ENCODE measurements around the gene PSD4. TPM values are rescaled to one million over a fixed set of nuclear protein-coding genes. Genes with fewer than 3 reads are reported as not detected.

The PSD4 gene
- total and polyA plus RNA-seq, 4 donors, result 20.9 to 48.1 (median 29.0) TPM

GRCh38 chr2:113131352-113132185 is 42.2 kb upstream of the PSD4 start:
- peaks cover 0 to 2% (median 0%) of the 10 kb centered on the region in 4 donors for H3K9me3 ChIP-seq (ENCODE audit: control insufficient read depth in 4 of 4, insufficient read depth in 3 of 4, low read length in 3 of 4)
- H3K4me1 ChIP-seq (ENCODE audit: control insufficient read depth in 5 of 5, insufficient read depth in 5 of 5, low read length in 5 of 5), result no peaks in the 10 kb centered on the region
- DNase-seq (no peak), ATAC-seq (ENCODE audit: insufficient read depth, low FRiP score) (no peak)
- no peak for TF ChIP-seq CTCF (IDR thresholded peaks at IDR 0.05; ENCODE audit: control extremely low read depth, extremely low read depth)
- no peak overlapping the region for H3K4me3 ChIP-seq
- H3K27ac ChIP-seq (ENCODE audit: low read depth in 1 of 2, low read length in 1 of 2), result no peak overlapping the region
- no peak overlapping the region for H3K9ac ChIP-seq (ENCODE audit: insufficient read depth in 1 of 2, low read length in 2 of 2)
- 79 to 95% methylated on average over 7 of the region's 7 CpGs for WGBS, 2 donors
- H3K36me3 ChIP-seq (ENCODE audit: control insufficient read depth in 4 of 4, insufficient read depth in 4 of 4, low read length in 4 of 4), result peaks cover 0 to 3% (median 0%) of the 10 kb centered on the region in 4 donors
- no peaks in the 10 kb centered on the region for H3K27me3 ChIP-seq (ENCODE audit: control insufficient read depth in 3 of 3, insufficient read depth in 3 of 3, low read length in 2 of 3)

- Histone ChIP-seq H3K27me3 (ENCODE audit: control insufficient read depth in 3 of 3, insufficient read depth in 3 of 3, low read length in 2 of 3) (no peaks in the 10 kb centered on the region), H3K4me1 (ENCODE audit: control insufficient read depth in 5 of 5, insufficient read depth in 5 of 5, low read length in 5 of 5) (no peaks in the 10 kb centered on the region), H3K27ac (ENCODE audit: low read depth in 1 of 2, low read length in 1 of 2) (no peak overlapping the region), H3K9ac (ENCODE audit: insufficient read depth in 1 of 2, low read length in 2 of 2) (no peak overlapping the region), H3K4me3 (no peak overlapping the region), H3K9me3 (ENCODE audit: control insufficient read depth in 4 of 4, insufficient read depth in 3 of 4, low read length in 3 of 4) (peaks cover 0 to 2% (median 0%) of the 10 kb centered on the region in 4 donors), H3K36me3 (ENCODE audit: control insufficient read depth in 4 of 4, insufficient read depth in 4 of 4, low read length in 4 of 4) (peaks cover 0 to 3% (median 0%) of the 10 kb centered on the region in 4 donors)
- TF ChIP-seq CTCF (IDR thresholded peaks at IDR 0.05; ENCODE audit: control extremely low read depth, extremely low read depth), result no peak
- ATAC-seq (ENCODE audit: insufficient read depth, low FRiP score) (no peak), DNase-seq (no peak)
- WGBS, 2 donors, result 91 to 94% methylated on average over 17 of the region's 17 CpGs
Measured at GRCh38 chr2:113132414-113133021, 41.3 kb upstream of the PSD4 start.

- DNase-seq, result no peak
- ATAC-seq (ENCODE audit: insufficient read depth, low FRiP score), result no peak
- 74 to 75% methylated on average over 7 of the region's 7 CpGs for WGBS, 2 donors
Measured at GRCh38 chr2:113133704-113134598, 39.8 kb upstream of the PSD4 start.

More at GRCh38 chr2:113133704-113134598, 39.8 kb upstream of the PSD4 start:
- peaks cover 0 to 3% (median 0%) of the 10 kb centered on the region in 4 donors for H3K36me3 ChIP-seq (ENCODE audit: control insufficient read depth in 4 of 4, insufficient read depth in 4 of 4, low read length in 4 of 4)
- peaks cover 0 to 4% (median 0%) of the 10 kb centered on the region in 5 donors for H3K4me1 ChIP-seq (ENCODE audit: control insufficient read depth in 5 of 5, insufficient read depth in 5 of 5, low read length in 5 of 5)
- H3K27me3 ChIP-seq (ENCODE audit: control insufficient read depth in 3 of 3, insufficient read depth in 3 of 3, low read length in 2 of 3), result no peaks in the 10 kb centered on the region
- H3K9ac ChIP-seq (ENCODE audit: insufficient read depth in 1 of 2, low read length in 2 of 2), result no peak overlapping the region
- H3K27ac ChIP-seq (ENCODE audit: low read depth in 1 of 2, low read length in 1 of 2), result no peak overlapping the region
- peaks cover 0 to 2% (median 0%) of the 10 kb centered on the region in 4 donors for H3K9me3 ChIP-seq (ENCODE audit: control insufficient read depth in 4 of 4, insufficient read depth in 3 of 4, low read length in 3 of 4)
- H3K4me3 ChIP-seq, result no peak overlapping the region
- no peak for TF ChIP-seq CTCF (IDR thresholded peaks at IDR 0.05; ENCODE audit: control extremely low read depth, extremely low read depth)

Data from lung (tissue), 12 donors.